NCI-H69 (cell line): ENCODE results near the gene TMEM79.

Experiments
- DNase-seq: peaks from one replicate; lab custom pipeline; 2025; lab: John Stamatoyannopoulos, UW

The TMEM79 gene

DNA sequence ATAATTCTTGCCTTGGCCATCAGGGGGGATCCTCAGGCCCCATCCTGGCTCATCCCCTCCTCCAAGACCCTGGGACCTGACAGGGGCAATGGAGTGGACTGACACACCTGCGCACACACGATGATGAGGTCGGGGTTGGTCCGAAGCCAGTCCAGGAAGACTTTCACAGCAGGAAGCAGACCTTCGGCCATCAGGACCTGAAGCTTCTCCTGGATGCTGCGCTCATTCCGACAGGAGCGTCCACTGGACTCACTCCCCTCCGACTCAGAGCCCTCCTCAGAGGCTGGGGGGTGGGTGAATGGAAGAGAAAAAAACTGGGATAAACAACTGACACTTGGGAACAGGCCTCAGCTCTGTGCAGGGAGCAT, 20.9 kb upstream of the TMEM79 start:
- DNase-seq, result no peak

DNA sequence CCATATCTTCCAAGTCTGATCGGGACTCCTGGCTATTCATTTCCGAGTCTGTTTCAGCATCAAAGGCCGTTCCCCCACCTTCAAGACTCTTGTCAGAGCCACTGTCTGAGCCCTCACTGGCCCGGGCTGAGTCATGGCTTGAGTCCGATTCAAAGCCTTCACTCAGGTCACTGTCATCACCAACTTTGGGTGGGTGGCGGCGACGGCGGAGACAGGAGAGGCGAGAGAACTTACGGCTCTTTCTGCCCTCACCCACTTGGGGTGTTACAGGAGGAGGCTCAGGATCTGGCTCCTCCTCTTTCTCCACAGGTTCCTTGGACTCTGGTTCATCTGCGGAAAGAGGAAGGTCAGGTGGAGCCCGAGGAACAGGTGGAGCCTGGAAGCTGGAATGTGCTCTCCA, 18.1 kb upstream of the TMEM79 start:
- DNase-seq, result no peak

GRCh38 chr1:156268336-156268735, 15.8 kb upstream of the TMEM79 start:
- no peak for DNase-seq

DNA sequence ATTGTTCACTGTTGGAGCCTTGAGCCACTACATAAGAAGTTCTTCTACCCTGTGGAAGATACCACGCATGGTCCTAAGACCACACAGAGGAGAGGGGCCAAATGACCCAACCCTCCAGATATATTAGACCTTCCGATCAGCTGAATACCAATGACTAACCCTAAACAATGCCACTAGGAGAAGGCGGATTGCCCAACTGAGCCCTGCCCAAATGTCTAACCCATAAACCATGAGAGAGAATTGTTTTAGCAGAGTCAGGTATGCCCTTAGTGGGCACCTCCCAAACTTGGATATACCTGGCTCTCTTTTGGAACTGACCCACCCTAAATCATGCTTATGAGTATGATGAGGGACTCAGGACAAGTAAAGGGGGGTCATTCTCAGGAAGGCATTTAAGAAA, 13.8 kb upstream of the TMEM79 start:
- DNase-seq, result no peak

GRCh38 chr1:156276532-156276931, 7.6 kb upstream of the TMEM79 start:
- no peak for DNase-seq

DNA sequence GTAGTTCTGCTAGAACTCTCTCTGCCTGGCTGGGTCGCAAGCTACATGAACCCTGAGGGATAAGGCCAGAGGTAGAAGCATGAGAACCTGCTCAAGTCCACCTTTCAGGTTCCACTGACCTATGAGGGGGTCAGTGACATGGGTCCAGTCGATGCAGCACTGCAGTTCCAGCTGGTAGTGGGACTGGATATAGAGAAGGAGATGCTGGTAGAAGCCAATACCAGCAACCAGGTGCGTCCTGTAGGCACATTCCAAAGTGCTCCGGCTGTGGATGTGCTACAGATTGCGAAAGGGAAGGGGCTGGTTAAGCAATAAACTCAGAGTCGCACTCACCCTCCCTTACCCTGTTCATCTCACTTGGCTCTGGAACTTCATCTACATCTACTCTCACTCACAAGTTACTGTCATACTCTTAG, 7.2 kb upstream of the TMEM79 start:
- DNase-seq, result no peak

DNA sequence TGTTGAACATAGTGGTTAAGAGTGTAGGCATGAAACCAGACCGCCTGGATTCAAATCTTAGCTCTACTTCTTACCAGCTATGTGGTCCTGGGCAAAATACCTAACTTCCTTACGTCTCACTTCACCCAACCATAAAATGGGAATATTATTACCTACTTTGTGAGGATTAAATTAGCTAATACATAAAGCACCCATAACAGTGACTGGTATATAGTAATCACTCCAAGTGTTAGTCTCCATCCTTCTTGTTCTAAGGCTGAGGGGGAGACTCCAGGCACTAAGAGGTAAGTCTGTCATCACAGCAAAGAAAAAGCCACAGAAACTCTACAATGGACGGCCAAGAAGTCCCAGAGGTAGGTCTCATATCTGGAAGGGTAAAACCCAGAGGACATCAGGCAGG, 4.3 kb upstream of the TMEM79 start:
- DNase-seq, result no peak

DNA sequence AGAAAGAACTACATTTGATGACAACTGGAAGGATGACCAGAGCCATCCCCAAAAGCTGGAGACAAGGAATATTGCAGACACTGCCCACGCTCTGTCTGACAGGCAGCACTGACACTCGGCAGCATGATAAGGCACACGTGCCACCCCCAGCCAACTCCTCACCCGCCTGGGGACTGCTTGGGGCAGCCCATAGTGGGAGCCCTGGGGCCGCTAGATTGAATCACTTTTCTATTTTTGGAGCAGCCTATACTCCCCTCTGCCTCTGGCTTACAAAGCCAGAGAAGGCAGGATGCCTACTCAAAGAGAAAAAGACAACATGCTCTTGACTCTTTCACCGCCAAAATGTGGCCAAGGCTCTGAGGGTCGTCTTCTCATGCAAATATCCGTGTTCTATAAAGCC, 2.8 kb upstream of the TMEM79 start:
- no peak for DNase-seq

- DNase-seq, result peak; percentile 76
Measured at GRCh38 chr1:156281693-156282478, 2.2 kb upstream of the TMEM79 start.

DNA sequence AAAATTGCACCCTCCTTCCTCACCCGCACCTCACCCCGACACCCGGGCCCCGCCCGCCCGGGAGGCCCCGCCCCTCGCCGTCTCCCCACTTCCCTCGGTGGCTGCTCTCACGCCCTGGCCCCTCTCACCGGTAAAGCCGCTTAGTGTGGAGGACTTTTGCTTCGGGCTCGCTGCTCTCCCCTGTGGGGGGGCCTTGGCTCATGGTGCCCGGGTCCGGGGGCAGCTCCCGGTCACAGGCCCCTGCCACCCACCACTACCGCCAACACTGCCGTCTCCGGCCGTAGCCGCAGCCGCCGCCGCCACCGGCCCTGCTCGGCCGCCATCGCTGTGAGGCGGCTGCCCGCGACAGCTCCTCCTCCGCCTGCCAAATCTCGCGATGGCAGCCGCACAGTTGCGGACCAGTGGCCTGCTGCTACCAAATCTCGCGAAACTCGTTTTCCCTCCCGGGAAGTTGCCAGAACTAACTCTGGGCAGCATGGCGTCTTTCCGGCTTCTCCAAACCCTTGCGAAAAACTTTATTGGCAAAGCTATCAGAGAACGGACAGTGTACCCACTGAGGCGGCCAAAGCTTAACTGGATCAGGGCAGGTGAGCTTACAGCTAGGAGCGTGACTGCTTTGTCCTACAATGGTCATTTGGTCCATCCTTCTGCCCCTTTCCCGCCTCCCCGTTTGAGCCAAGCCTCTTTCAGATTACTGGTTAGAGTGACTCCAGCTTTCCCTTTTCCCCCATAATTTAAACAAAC, 1.5 kb upstream of the TMEM79 start, which contains the start of gene SMG5:
TSS of gene SMG5 (minus strand) at position 347 of the 744 bp plus-strand sequence. CDS start at position 202, 145 bp downstream.
- DNase-seq, result peak; percentile 100

- no peak for DNase-seq
Measured at GRCh38 chr1:156283521-156283920, 604 bp upstream of the TMEM79 start.

GRCh38 chr1:156284757-156285156, 632 bp downstream of the TMEM79 start:
- no peak for DNase-seq

DNA sequence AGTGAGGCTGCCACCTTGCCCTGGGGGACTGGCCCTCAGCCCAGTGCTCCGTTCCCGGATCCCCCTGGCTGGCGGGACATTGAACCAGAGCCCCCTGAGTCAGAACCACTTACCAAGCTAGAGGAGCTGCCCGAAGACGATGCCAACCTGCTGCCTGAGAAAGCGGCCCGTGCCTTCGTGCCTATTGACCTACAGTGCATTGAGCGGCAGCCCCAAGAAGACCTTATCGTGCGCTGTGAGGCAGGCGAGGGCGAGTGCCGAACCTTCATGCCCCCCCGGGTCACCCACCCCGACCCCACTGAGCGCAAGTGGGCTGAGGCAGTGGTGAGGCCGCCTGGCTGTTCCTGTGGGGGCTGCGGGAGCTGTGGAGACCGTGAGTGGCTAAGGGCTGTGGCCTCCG, 1.3 kb downstream of the TMEM79 start:
- DNase-seq, result no peak

GRCh38 chr1:156286061-156286460, 1.9 kb downstream of the TMEM79 start:
- DNase-seq, result no peak

DNA sequence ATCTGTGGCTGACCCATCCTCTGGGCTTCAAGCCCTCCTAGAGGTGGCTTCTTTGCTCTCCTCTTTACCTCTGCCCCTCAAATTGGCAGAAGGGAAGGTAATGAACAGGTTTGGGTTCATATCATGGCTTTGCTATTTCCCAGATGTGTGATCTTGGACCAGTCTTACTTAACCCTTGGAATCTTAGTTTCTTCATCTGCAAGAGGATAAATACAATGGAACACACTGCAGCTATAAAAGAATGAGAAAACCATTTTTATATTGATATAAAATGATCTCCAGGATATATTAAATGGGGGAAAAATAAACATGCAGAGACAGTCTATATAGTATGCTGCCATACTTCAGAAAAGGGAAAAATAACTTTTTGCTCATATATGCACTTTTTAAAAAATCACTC, 5.7 kb downstream of the TMEM79 start:
- DNase-seq, result no peak

DNA sequence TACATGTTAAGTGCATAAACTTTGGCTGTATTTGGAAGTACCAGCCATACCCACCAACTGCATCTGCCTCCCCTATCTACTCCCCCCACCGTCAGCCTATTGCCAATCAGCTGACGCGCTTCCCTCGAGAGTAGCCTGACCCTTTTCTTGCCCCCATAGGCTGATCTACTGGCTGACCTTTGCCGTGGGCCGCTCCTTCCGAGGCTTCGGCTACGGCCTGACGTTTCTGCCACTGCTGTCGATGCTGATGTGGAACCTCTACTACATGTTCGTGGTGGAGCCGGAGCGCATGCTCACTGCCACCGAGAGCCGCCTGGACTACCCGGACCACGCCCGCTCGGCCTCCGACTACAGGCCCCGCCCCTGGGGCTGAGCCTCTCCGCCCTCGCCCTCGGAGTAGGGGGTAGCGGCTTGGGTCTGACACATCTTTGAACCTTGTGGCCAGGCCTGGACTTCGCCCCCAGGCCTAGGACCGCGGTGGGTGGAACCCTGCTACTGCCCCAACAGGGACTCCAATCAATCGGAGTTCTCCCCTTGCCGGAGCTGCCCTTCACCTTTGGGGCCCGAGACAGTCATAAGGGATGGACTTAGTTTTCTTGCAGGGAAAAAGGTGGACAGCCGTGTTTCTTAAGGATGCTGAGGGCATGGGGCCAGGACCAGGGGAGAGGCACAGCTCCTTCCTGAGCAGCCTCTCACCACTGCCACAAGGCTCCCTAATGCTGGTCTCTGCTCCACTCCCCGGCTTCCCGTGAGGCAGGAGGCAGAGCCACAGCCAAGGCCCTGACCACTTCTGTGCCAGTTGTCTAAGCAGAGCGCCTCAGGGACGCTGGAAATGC, 7.3 kb downstream of the TMEM79 start:
- peak; percentile 89 for DNase-seq

DNA sequence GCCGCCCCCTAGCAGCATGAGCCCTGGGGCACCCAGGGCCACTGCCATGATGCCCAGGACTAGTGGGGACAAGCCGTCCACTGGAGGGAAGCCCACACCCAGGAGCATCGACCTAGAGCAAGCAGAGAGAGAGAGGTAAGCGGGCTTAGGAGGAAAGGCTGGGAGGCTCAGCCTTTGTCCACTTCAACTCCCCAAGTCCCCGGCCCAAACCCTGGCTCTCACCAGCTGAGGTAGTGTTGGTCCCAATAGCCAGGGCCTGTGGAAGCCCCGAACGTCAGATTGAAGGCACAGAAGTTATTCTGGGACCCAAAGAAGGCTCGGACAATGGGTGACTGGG, 8.9 kb downstream of the TMEM79 start:
- DNase-seq, result no peak

GRCh38 chr1:156293895-156294294, 9.8 kb downstream of the TMEM79 start:
- DNase-seq, result no peak

DNA sequence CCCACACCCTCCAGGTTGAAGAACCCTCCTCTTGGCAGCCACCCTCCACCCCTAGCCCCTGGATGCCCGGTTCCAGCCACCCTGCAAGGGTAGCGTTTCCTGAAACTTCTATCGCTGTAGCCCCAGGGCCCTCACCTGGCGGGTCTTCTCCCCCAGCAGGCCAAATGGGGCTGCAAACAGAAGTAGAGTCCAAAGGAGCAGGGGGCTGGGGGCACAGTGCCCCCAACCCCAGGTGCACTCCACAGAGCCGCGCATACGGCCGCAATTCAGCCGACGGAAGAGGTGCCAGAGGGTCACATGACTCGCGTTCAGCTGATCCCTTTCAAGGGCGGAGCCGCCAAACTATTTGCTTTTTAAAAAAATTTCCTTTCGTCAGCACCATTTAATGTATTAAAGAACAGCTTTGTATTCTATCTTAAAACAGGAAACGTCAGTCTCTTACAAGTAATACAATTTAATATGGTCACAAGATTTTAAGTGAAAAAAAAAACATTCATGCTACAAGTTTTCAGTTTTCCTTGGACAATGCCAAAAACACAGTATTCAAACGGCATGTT, 11.3 kb downstream of the TMEM79 start, which contains the start of gene GLMP:
TSS of gene GLMP (minus strand) at position 289 of the 557 bp plus-strand sequence. CDS start at position 255, 34 bp downstream.
- DNase-seq, result peak; percentile 73

DNA sequence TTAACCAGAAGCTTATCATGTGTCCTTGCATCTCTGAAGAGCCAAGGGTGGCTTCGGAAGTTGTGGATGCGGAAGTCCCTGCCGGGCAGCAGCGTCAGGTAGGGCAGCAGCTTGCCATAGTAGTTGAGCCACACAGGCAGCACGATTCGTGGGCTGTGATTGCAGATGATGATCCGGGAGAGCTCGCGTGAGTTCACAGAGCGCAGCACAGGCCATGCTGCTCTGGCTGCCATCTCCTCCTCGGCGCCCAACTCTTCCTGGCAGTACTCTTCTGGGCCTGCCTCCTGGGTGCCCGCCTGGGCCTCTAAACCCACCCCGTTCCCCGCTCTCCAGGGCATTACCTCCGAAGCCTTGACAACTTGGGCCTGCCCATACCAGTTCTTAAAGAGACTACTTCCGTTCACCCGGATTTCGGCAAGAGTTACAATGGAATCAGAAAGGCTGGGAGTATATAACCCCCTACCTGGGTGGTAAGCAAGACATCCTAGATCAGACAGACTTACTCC, 14.8 kb downstream of the TMEM79 start, which contains the start of gene VHLL:
TSS of gene VHLL (minus strand) at position 456 of the 506 bp plus-strand sequence. CDS start at position 338, 118 bp downstream.
- no peak for DNase-seq

GRCh38 chr1:156303241-156303640, 19.1 kb downstream of the TMEM79 start:
- DNase-seq, result no peak

GRCh38 chr1:156305215-156305614, 21.1 kb downstream of the TMEM79 start:
- DNase-seq, result no peak
